DND-41 (cell line): ENCODE measurements around the gene MRPL47.

ENCODE experiments used
- CTCF ChIP-seq: IDR thresholded peaks from 2 replicates; pipeline ENCODE4 v1.5.1; 2012; ENCODE audit warnings: borderline replicate concordance, low read length, moderate library complexity, mild to moderate bottlenecking; ENCODE audit not compliant: poor library complexity, severe bottlenecking; ENCODE audit errors: extremely low read depth
- EZH2 ChIP-seq: IDR thresholded peaks from 3 replicates; pipeline ENCODE4 v1.6.1; 2012; ENCODE audit warnings: borderline replicate concordance, low read depth, mild to moderate bottlenecking, moderate library complexity, low read length, inconsistent platforms; ENCODE audit not compliant: severe bottlenecking

GRCh38 chr3:179551349-179552105 lies 52.9 kb downstream of the MRPL47 start:
- TF ChIP-seq CTCF (no peak), EZH2 (no peak)
